Lung (tissue), 12 donors: ENCODE data around the gene HACL1. TPM values are rescaled to one million over a fixed set of nuclear protein-coding genes. Genes with fewer than 3 reads are reported as not detected.

Experiments used
- ATAC-seq: fragments of 200-7000 bp; cut with Tn5 transposase; one replicate; pipeline ENCODE4 v1.9.1; 2020; ENCODE audit warnings: moderate number of reproducible peaks; ENCODE audit not compliant: insufficient read depth, low FRiP score
- DNase-seq, 3 donors: peaks; one replicate each; pipeline ENCODE4 v3.0.0-alpha.2; 2013 to 2017
- H3K27ac ChIP-seq, 2 donors: one replicate each; pipeline ENCODE4 v1.5.1; 2013; ENCODE audit warnings: mild to moderate bottlenecking in 2 of 2, moderate library complexity in 2 of 2, control low read depth in 1 of 2, inconsistent platforms in 1 of 2, low read depth in 1 of 2, low read length in 1 of 2
- H3K27me3 ChIP-seq, 3 donors: one replicate each; pipeline ENCODE4 v1.5.1; 2013; ENCODE audit warnings: low read length in 2 of 3; ENCODE audit not compliant: control insufficient read depth in 3 of 3, insufficient read depth in 3 of 3
- H3K36me3 ChIP-seq, 4 donors: one replicate each; pipeline ENCODE4 v1.5.1; 2013; ENCODE audit warnings: low read length in 4 of 4, mild to moderate bottlenecking in 1 of 4, moderate library complexity in 1 of 4; ENCODE audit not compliant: control insufficient read depth in 4 of 4, insufficient read depth in 4 of 4
- H3K4me1 ChIP-seq, 5 donors: one replicate each; pipeline ENCODE4 v1.5.1; 2013; ENCODE audit warnings: low read length in 5 of 5, mild to moderate bottlenecking in 2 of 5, moderate library complexity in 1 of 5; ENCODE audit not compliant: control insufficient read depth in 5 of 5, insufficient read depth in 5 of 5
- H3K4me3 ChIP-seq: one replicate; pipeline ENCODE4 v1.5.1; 2013; ENCODE audit warnings: mild to moderate bottlenecking, control low read depth, moderate library complexity
- H3K9ac ChIP-seq, 2 donors: one replicate each; pipeline ENCODE4 v1.5.1; 2013; ENCODE audit warnings: low read length in 2 of 2, control low read depth in 1 of 2; ENCODE audit not compliant: insufficient read depth in 1 of 2
- H3K9me3 ChIP-seq, 4 donors: one replicate each; pipeline ENCODE4 v1.5.1; 2013; ENCODE audit warnings: low read length in 3 of 4, mild to moderate bottlenecking in 1 of 4, moderate library complexity in 1 of 4; ENCODE audit not compliant: control insufficient read depth in 4 of 4, insufficient read depth in 3 of 4
- CTCF ChIP-seq: IDR thresholded peaks from 2 replicates; pipeline ENCODE4 v1.5.1; 2012; ENCODE audit warnings: mild to moderate bottlenecking; ENCODE audit errors: control extremely low read depth, extremely low read depth
- WGBS, 2 donors: extraction: QIAGEN DNeasy Blood & Tissue Kit; methylation state at CpG; one replicate each; pipeline ENCODE4 v1.1.7; 2013; 5-methylcytosine and 5-hydroxymethylcytosine counted together
- polyA plus RNA-seq, 2 donors: library from polyadenylated mRNA; stranded (reverse); fragments of 200-250 nt; gene quantifications; one replicate each; pipeline ENCODE4 v1.2.1, GENCODE V29; 2013
- total RNA-seq, 2 donors: library from RNA; depleted of rRNA in 1 of 2; stranded (reverse); fragments of >200 nt in 1 of 2; gene quantifications; one replicate each; pipeline ENCODE4 v1.2.1, GENCODE V29; 2014 to 2021
- donor health status: control.
- donor health status: control.
- donor health status: Bipolar disorder and iron deficiency.
- donor health status: healthy.
- donor health status: DM: yes; HTN: yes; CAD: no.

The HACL1 gene
- total and polyA plus RNA-seq, 4 donors = 14.7 to 27.7 (median 21.6) TPM

GRCh38 chr3:15549846-15550245 lies 51.5 kb downstream of the HACL1 start:
- no peaks in the 10 kb centered on the region for H3K9me3 ChIP-seq
- no peak overlapping the region for H3K27ac ChIP-seq
- H3K36me3 ChIP-seq = peaks cover 0 to under 1% (median 0%) of the 10 kb centered on the region in 4 donors
- H3K4me1 ChIP-seq = no peaks in the 10 kb centered on the region
- DNase-seq (no peak), ATAC-seq (no peak)
- no peak for TF ChIP-seq CTCF
- H3K4me3 ChIP-seq = no peak overlapping the region
- H3K9ac ChIP-seq = no peak overlapping the region
- no peaks in the 10 kb centered on the region for H3K27me3 ChIP-seq
- 80 to 94% methylated on average over 6 of the region's 6 CpGs for WGBS, 2 donors

GRCh38 chr3:15542614-15543013 lies 58.8 kb downstream of the HACL1 start:
- Histone ChIP-seq H3K9me3 (no peaks in the 10 kb centered on the region), H3K4me1 (peaks cover 0 to 8% (median 0%) of the 10 kb centered on the region in 5 donors), H3K27ac (no peak overlapping the region), H3K9ac (no peak overlapping the region), H3K27me3 (no peaks in the 10 kb centered on the region), H3K36me3 (no peaks in the 10 kb centered on the region), H3K4me3 (no peak overlapping the region)
- ATAC-seq = no peak
- no peak for TF ChIP-seq CTCF
- 33 to 43% methylated on average over 5 of the region's 5 CpGs for WGBS, 2 donors
- DNase-seq = no peak

DNA sequence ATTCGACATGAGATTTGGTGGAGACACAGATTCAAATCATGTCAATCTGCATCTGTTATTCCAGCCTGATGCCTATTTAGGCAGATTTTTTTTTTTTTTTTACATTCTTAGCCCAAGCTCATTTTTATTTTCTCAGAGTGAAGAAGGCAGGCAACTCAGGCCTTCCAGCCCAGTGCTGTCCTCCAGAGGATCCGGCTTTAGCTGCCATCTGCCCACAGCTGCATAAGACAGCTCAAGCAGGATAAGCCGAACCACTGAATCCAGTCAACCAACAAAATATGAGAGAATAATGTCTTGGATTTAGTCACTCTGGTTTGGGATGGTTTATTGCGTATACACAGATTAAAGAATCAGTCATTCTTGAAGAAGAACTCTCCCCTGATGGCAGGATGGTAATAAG lies 60.0 kb downstream of the HACL1 start:
- TF ChIP-seq CTCF = no peak
- Histone ChIP-seq H3K27ac (no peak overlapping the region), H3K4me3 (no peak overlapping the region), H3K36me3 (no peaks in the 10 kb centered on the region), H3K9me3 (no peaks in the 10 kb centered on the region), H3K4me1 (peaks cover 0 to 8% (median 0%) of the 10 kb centered on the region in 5 donors), H3K27me3 (no peaks in the 10 kb centered on the region), H3K9ac (no peak overlapping the region)
- DNase-seq (no peak), ATAC-seq (no peak)
- WGBS, 2 donors = 98 to 100% methylated on average over 4 of the region's 4 CpGs

DNA sequence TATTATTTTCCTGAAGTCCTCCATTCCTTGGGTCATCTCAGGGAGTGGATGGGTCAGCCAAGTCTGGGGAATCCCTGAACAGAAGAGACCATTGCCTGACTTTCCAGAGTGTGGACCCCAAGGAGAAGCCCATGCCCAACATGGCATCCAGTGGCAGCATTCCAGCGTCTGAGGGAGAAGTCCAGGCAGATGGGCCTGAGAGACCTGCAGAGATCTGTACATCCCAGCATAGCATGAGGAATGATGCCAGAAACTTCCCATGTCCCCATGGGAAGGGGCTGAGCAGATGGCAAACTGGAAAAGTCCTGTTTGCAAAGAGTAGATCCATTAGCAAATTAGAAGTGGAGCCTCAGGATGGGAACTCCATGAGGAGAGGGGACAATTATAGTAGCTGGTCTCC lies 62.3 kb downstream of the HACL1 start:
- 96 to 100% methylated on average over 1 of the region's 1 CpG for WGBS, 2 donors

More for the DNA sequence above, 62.3 kb downstream of the HACL1 start:
- H3K36me3 ChIP-seq = peaks cover 0 to 2% (median 0%) of the 10 kb centered on the region in 4 donors
- H3K9me3 ChIP-seq = no peaks in the 10 kb centered on the region
- H3K4me1 ChIP-seq = peaks cover 0 to 8% (median 0%) of the 10 kb centered on the region in 5 donors
- TF ChIP-seq CTCF = no peak
- ATAC-seq = no peak
- H3K27ac ChIP-seq = no peak overlapping the region
- H3K4me3 ChIP-seq = no peak overlapping the region
- H3K27me3 ChIP-seq = no peaks in the 10 kb centered on the region
- DNase-seq = no peak
- H3K9ac ChIP-seq = no peak overlapping the region
